Loucy (cell line): ENCODE results near the gene UPK1B.
"Not testable (repeated sequence)": the region's sequence is repeated elsewhere in the genome, so short reads cannot be mapped to it uniquely, and the experiment has no call there.

Source experiments
- H2AFZ ChIP-seq: fragments of 200-600 bp; sonication (generic); 2 replicates; pipeline ENCODE4 v1.6.0; 2016; ENCODE audit warnings: antibody characterized with exemption, mild to moderate bottlenecking, low read length, moderate library complexity
- H3F3A ChIP-seq: fragments of 200-600 bp; 2 replicates; pipeline ENCODE4 v1.6.0; 2016; ENCODE audit warnings: antibody characterized with exemption, low read depth, mild to moderate bottlenecking
- H3K27me3 ChIP-seq: fragments of 200-600 bp; sonication (generic); 2 replicates; pipeline ENCODE4 v1.6.1; 2014; ENCODE audit warnings: low read length, mild to moderate bottlenecking; ENCODE audit not compliant: insufficient read depth, poor library complexity, severe bottlenecking
- H3K36me3 ChIP-seq: fragments of 200-600 bp; sonication (generic); 2 replicates; pipeline ENCODE4 v1.6.1; 2016; ENCODE audit warnings: low read length; ENCODE audit not compliant: insufficient read depth
- H3K4me1 ChIP-seq: fragments of 200-600 bp; sonication (generic); 2 replicates; pipeline ENCODE4 v1.5.1; 2014; ENCODE audit warnings: low read length, mild to moderate bottlenecking; ENCODE audit not compliant: insufficient read depth, poor library complexity, severe bottlenecking
- H3K4me2 ChIP-seq: fragments of 200-600 bp; sonication (generic); 2 replicates; pipeline ENCODE4 v1.6.0; 2014; ENCODE audit warnings: antibody characterized with exemption, low read length, low read depth, mild to moderate bottlenecking; ENCODE audit not compliant: poor library complexity, severe bottlenecking
- H3K4me3 ChIP-seq: fragments of 200-600 bp; sonication (generic); 2 replicates; pipeline ENCODE4 v1.5.1; 2014; ENCODE audit warnings: low read length, mild to moderate bottlenecking, mixed read lengths; ENCODE audit not compliant: poor library complexity, severe bottlenecking
- H3K79me2 ChIP-seq: fragments of 200-600 bp; sonication (generic); 2 replicates; pipeline ENCODE4 v1.6.1; 2014; ENCODE audit warnings: low read length; ENCODE audit not compliant: insufficient read depth
- H3K9ac ChIP-seq: fragments of 200-600 bp; sonication (generic); 2 replicates; pipeline ENCODE4 v1.6.0; 2014; ENCODE audit warnings: mild to moderate bottlenecking, low read depth, low read length, moderate library complexity; ENCODE audit not compliant: poor library complexity, severe bottlenecking
- H3K9me2 ChIP-seq: fragments of 200-600 bp; sonication (generic); replicated peaks from 2 replicates; pipeline ENCODE4 v1.6.1; 2016; ENCODE audit warnings: low read depth, low read length, mixed read lengths
- H3K9me3 ChIP-seq: fragments of 200-600 bp; sonication (generic); 2 replicates; pipeline ENCODE4 v1.6.1; 2014; ENCODE audit warnings: mild to moderate bottlenecking, antibody characterized with exemption, low read length, low read depth; ENCODE audit not compliant: insufficient read depth
- H4K20me1 ChIP-seq: fragments of 200-600 bp; sonication (generic); 2 replicates; pipeline ENCODE4 v1.6.0; 2014; ENCODE audit warnings: antibody characterized with exemption, low read length, mild to moderate bottlenecking; ENCODE audit not compliant: insufficient read depth, poor library complexity, severe bottlenecking
- CTCF ChIP-seq: fragments of 200-600 bp; sonication (generic); conservative IDR thresholded peaks from 2 replicates; pipeline ENCODE4 v1.5.1; 2014; ENCODE audit warnings: mild to moderate bottlenecking, antibody characterized with exemption, low read length
- EZH2phosphoT487 ChIP-seq: fragments of 200-600 bp; IDR thresholded peaks from 2 replicates; pipeline ENCODE4 v1.6.1; 2018; ENCODE audit warnings: antibody characterized with exemption, mild to moderate bottlenecking, moderate library complexity, borderline replicate concordance

UPK1B gene

GRCh38 chr3:119160361-119160760, 13.0 kb upstream of the UPK1B start:
- no peaks in the 10 kb centered on the region for H3K9me2 ChIP-seq
- no peaks in the 10 kb centered on the region for H3K4me1 ChIP-seq
- H3K9me3 ChIP-seq, result no peaks in the 10 kb centered on the region
- no peaks in the 10 kb centered on the region for H4K20me1 ChIP-seq
- no peaks in the 10 kb centered on the region for H3K36me3 ChIP-seq
- no peak overlapping the region for H3K4me3 ChIP-seq
- no peak overlapping the region for H2AFZ ChIP-seq
- H3K4me2 ChIP-seq, result no peak overlapping the region
- no peaks in the 10 kb centered on the region for H3F3A ChIP-seq
- H3K27me3 ChIP-seq, result no peaks in the 10 kb centered on the region
- no peaks in the 10 kb centered on the region for H3K79me2 ChIP-seq
- no peak for TF ChIP-seq EZH2phosphoT487
- TF ChIP-seq CTCF, result no peak
- no peak overlapping the region for H3K9ac ChIP-seq

GRCh38 chr3:119160815-119161214, 12.6 kb upstream of the UPK1B start:
- H3K9ac ChIP-seq, result no peak overlapping the region
- H2AFZ ChIP-seq, result no peak overlapping the region
- no peaks in the 10 kb centered on the region for H3K9me2 ChIP-seq
- H3K36me3 ChIP-seq, result no peaks in the 10 kb centered on the region
- TF ChIP-seq CTCF (no peak), EZH2phosphoT487 (no peak)
- H3K4me2 ChIP-seq, result no peak overlapping the region
- no peaks in the 10 kb centered on the region for H3K9me3 ChIP-seq
- H3K27me3 ChIP-seq, result no peaks in the 10 kb centered on the region
- no peaks in the 10 kb centered on the region for H3K79me2 ChIP-seq
- no peaks in the 10 kb centered on the region for H3F3A ChIP-seq
- no peaks in the 10 kb centered on the region for H3K4me1 ChIP-seq
- H4K20me1 ChIP-seq, result no peaks in the 10 kb centered on the region
- H3K4me3 ChIP-seq, result no peak overlapping the region

- H3K9ac ChIP-seq, result no peak overlapping the region
- no peaks in the 10 kb centered on the region for H3K4me1 ChIP-seq
- no peaks in the 10 kb centered on the region for H4K20me1 ChIP-seq
- no peaks in the 10 kb centered on the region for H3K9me2 ChIP-seq
- no peaks in the 10 kb centered on the region for H3K79me2 ChIP-seq
- no peak overlapping the region for H2AFZ ChIP-seq
- H3K4me3 ChIP-seq, result no peak overlapping the region
- H3K9me3 ChIP-seq, result no peaks in the 10 kb centered on the region
- no peaks in the 10 kb centered on the region for H3K36me3 ChIP-seq
- TF ChIP-seq EZH2phosphoT487 (no peak), CTCF (no peak)
- no peak overlapping the region for H3K4me2 ChIP-seq
- H3F3A ChIP-seq, result no peaks in the 10 kb centered on the region
- H3K27me3 ChIP-seq, result no peaks in the 10 kb centered on the region
Observed at GRCh38 chr3:119161240-119161639, 12.2 kb upstream of the UPK1B start.

GRCh38 chr3:119164745-119165144, 8.7 kb upstream of the UPK1B start:
- not testable (repeated sequence) for H3K4me2 ChIP-seq, H3K9ac ChIP-seq

More at GRCh38 chr3:119164745-119165144, 8.7 kb upstream of the UPK1B start:
- H4K20me1 ChIP-seq, H3K36me3 ChIP-seq, H3K9me3 ChIP-seq, H3F3A ChIP-seq, H3K27me3 ChIP-seq, H3K9me2 ChIP-seq, H2AFZ ChIP-seq, H3K4me3 ChIP-seq, H3K4me1 ChIP-seq, H3K79me2 ChIP-seq: not testable (repeated sequence)
